ENCODE data around the gene SDHAF1.

- TF ChIP-seq CTCF (IDR thresholded peaks at IDR 0.05; ENCODE audit: poor library complexity) (no peak), EZH2 (IDR thresholded peaks at IDR 0.05; ENCODE audit: borderline replicate concordance) (no peak)
These were observed 16.7 kb upstream of the SDHAF1 start for GRCh38 chr19:35978271-35978670.
